Measurements from ENCODE around the gene RERE.

The RERE gene

GRCh38 chr1:8423692-8424538 lies 393.5 kb downstream of the RERE start:
- peak; percentile 14 for DNase-seq (ENCODE audit: low read depth)

GRCh38 chr1:8423269-8423691 lies 394.2 kb downstream of the RERE start:
- peak; percentile 19 for DNase-seq (ENCODE audit: low read depth)

- DNase-seq (ENCODE audit: low read depth), result no peak
Measured at GRCh38 chr1:8422510-8423268, 394.8 kb downstream of the RERE start.

GRCh38 chr1:8421721-8422120 lies 395.7 kb downstream of the RERE start:
- no peak for DNase-seq (ENCODE audit: low read depth)

- no peak for DNase-seq (ENCODE audit: low read depth)
Measured at GRCh38 chr1:8420318-8420717, 397.1 kb downstream of the RERE start.

- no peak for DNase-seq (ENCODE audit: low read depth)
Measured at GRCh38 chr1:8419861-8420260, 397.6 kb downstream of the RERE start.

GRCh38 chr1:8419172-8419571 lies 398.3 kb downstream of the RERE start:
- no peak for DNase-seq (ENCODE audit: low read depth)

GRCh38 chr1:8418301-8418700 lies 399.1 kb downstream of the RERE start:
- no peak for DNase-seq (ENCODE audit: low read depth)

GRCh38 chr1:8417625-8418024 lies 399.8 kb downstream of the RERE start:
- DNase-seq (ENCODE audit: low read depth), result no peak

GRCh38 chr1:8416881-8417280 lies 400.6 kb downstream of the RERE start:
- no peak for DNase-seq (ENCODE audit: low read depth)

- DNase-seq (ENCODE audit: low read depth), result no peak
Measured at GRCh38 chr1:8415526-8416278, 401.7 kb downstream of the RERE start.

GRCh38 chr1:8412183-8412831 lies 405.1 kb downstream of the RERE start:
- DNase-seq (ENCODE audit: low read depth), result no peak

GRCh38 chr1:8411803-8412182 lies 405.6 kb downstream of the RERE start:
- DNase-seq (ENCODE audit: low read depth), result no peak

GRCh38 chr1:8410791-8411190 lies 406.6 kb downstream of the RERE start:
- no peak for DNase-seq (ENCODE audit: low read depth)

GRCh38 chr1:8409606-8410005 lies 407.8 kb downstream of the RERE start:
- no peak for DNase-seq (ENCODE audit: low read depth)

GRCh38 chr1:8409106-8409505 lies 408.3 kb downstream of the RERE start:
- DNase-seq (ENCODE audit: low read depth), result no peak

GRCh38 chr1:8408151-8408839 lies 409.1 kb downstream of the RERE start:
- no peak for DNase-seq (ENCODE audit: low read depth)

- DNase-seq (ENCODE audit: low read depth), result no peak
Measured at GRCh38 chr1:8407652-8408051, 409.8 kb downstream of the RERE start.

- no peak for DNase-seq (ENCODE audit: low read depth)
Measured at GRCh38 chr1:8406960-8407359, 410.5 kb downstream of the RERE start.

- DNase-seq (ENCODE audit: low read depth), result no peak
Measured at GRCh38 chr1:8406011-8406410, 411.4 kb downstream of the RERE start.

All from stimulated activated CD4-positive, alpha-beta T cell treated with anti-CD3 and anti-CD28 coated beads, Interleukin-2, amount 100 ng/mL, for 4 hours (primary cell).